HepG2 (cell line): ENCODE results near the gene PIM3. TPM values are rescaled to one million over a fixed set of nuclear protein-coding genes. Genes with fewer than 3 reads are reported as not detected.

Experiments used
- ATAD3A ChIP-seq: sonication (generic); formaldehyde crosslinking; IDR thresholded peaks from 2 replicates; pipeline ENCODE4 v1.4.0; 2020; ENCODE audit warnings: missing genetic modification reagents
- BRCA1 ChIP-seq: sonication (generic); formaldehyde crosslinking; IDR thresholded peaks from 2 replicates; pipeline ENCODE4 v1.4.0; 2020; ENCODE audit warnings: missing genetic modification reagents
- CBFB ChIP-seq: sonication (generic); formaldehyde crosslinking; IDR thresholded peaks from 2 replicates; pipeline ENCODE4 v1.4.0; 2020; ENCODE audit warnings: missing genetic modification reagents
- CC2D1A ChIP-seq: sonication (generic); formaldehyde crosslinking; IDR thresholded peaks from 2 replicates; pipeline ENCODE4 v1.8.1; 2023; ENCODE audit warnings: mild to moderate bottlenecking, missing genetic modification reagents
- CENPX ChIP-seq: sonication (generic); formaldehyde crosslinking; IDR thresholded peaks from 2 replicates; pipeline ENCODE4 v1.9.0; 2021; ENCODE audit warnings: mild to moderate bottlenecking, missing genetic modification reagents, moderate library complexity
- ERF ChIP-seq: IDR thresholded peaks from 2 replicates; pipeline ENCODE4 v1.6.1; 2018; ENCODE audit warnings: missing biosample characterization, missing genetic modification reagents
- FOSL2 ChIP-seq: sonication (generic); formaldehyde crosslinking; IDR thresholded peaks from 2 replicates; pipeline ENCODE4 v1.4.0; 2020; ENCODE audit warnings: missing genetic modification reagents
- IKZF4 ChIP-seq: sonication (generic); formaldehyde crosslinking; IDR thresholded peaks from 2 replicates; pipeline ENCODE4 v1.5.1; 2020; ENCODE audit warnings: borderline replicate concordance, mild to moderate bottlenecking, low read depth, missing genetic modification reagents; ENCODE audit errors: not compliant biosample characterization
- MTA3 ChIP-seq: sonication (generic); formaldehyde crosslinking; IDR thresholded peaks from 2 replicates; pipeline ENCODE4 v1.4.0; 2020; ENCODE audit warnings: missing genetic modification reagents
- NCOR1 ChIP-seq: fragments of 200-600 bp; sonication (generic); IDR thresholded peaks from 2 replicates; pipeline ENCODE4 v1.7.0; 2017; ENCODE audit warnings: antibody characterized with exemption, low read length, borderline replicate concordance
- POLR2AphosphoS5 ChIP-seq: IDR thresholded peaks from 2 replicates; pipeline ENCODE4 v1.6.1; 2012; ENCODE audit warnings: low read depth, low read length
- SETDB1 ChIP-seq: sonication (generic); formaldehyde crosslinking; IDR thresholded peaks from 2 replicates; pipeline ENCODE4 v1.5.1; 2020; ENCODE audit warnings: missing genetic modification reagents, mild to moderate bottlenecking, borderline replicate concordance
- SRSF1 ChIP-seq: fragments of 200-400 bp; formaldehyde crosslinking; optimal IDR thresholded peaks from 2 replicates; pipeline ENCODE3; 2017; ENCODE audit warnings: mild to moderate bottlenecking, low read depth, low read length, moderate library complexity
- ZNF136 ChIP-seq: sonication (generic); formaldehyde crosslinking; IDR thresholded peaks from 2 replicates; pipeline ENCODE4 v1.8.1; 2022; ENCODE audit warnings: low read depth, mild to moderate bottlenecking, moderate library complexity, missing genetic modification reagents
- ZNF160 ChIP-seq: sonication (generic); formaldehyde crosslinking; IDR thresholded peaks from 2 replicates; pipeline ENCODE4 v1.8.0; 2022; ENCODE audit warnings: mild to moderate bottlenecking, inconsistent platforms, missing genetic modification reagents
- ZNF3 ChIP-seq: IDR thresholded peaks from 2 replicates; pipeline ENCODE4 v1.7.0; 2017; ENCODE audit warnings: inconsistent platforms
- ZNF317 ChIP-seq: sonication (generic); formaldehyde crosslinking; IDR thresholded peaks from 2 replicates; pipeline ENCODE4 v1.5.0; 2020; ENCODE audit warnings: mild to moderate bottlenecking, missing genetic modification reagents
- ZNF484 ChIP-seq: sonication (generic); formaldehyde crosslinking; IDR thresholded peaks from 2 replicates; pipeline ENCODE4 v1.5.1; 2020; ENCODE audit warnings: mild to moderate bottlenecking, low read depth, missing genetic modification reagents, borderline replicate concordance
- ZNF564 ChIP-seq: sonication (generic); formaldehyde crosslinking; IDR thresholded peaks from 2 replicates; pipeline ENCODE4 v1.8.1; 2023; ENCODE audit warnings: mild to moderate bottlenecking, missing genetic modification reagents
- ZNF619 ChIP-seq: sonication (generic); formaldehyde crosslinking; IDR thresholded peaks from 2 replicates; pipeline ENCODE4 v1.4.0; 2020; ENCODE audit warnings: mild to moderate bottlenecking, missing genetic modification reagents
- ZNF781 ChIP-seq: sonication (generic); formaldehyde crosslinking; IDR thresholded peaks from 2 replicates; pipeline ENCODE4 v1.5.1; 2020; ENCODE audit warnings: borderline replicate concordance, mild to moderate bottlenecking, missing genetic modification reagents; ENCODE audit errors: not compliant biosample characterization
- ZSCAN25 ChIP-seq: sonication (generic); formaldehyde crosslinking; IDR thresholded peaks from 2 replicates; pipeline ENCODE4 v1.8.0; 2022; ENCODE audit warnings: mild to moderate bottlenecking, missing genetic modification reagents
- polyA plus RNA-seq, 8 experiments: library from polyadenylated mRNA; depleted of rRNA in 3 of 8; stranded (reverse) in 7 of 8; unstranded in 1 of 8; fragments of >200 nt; fragmentation: Illumina TruSeq in 4 of 8; extraction: Trizol in 4 of 8; gene quantifications; 2 replicates each; pipeline versions ENCODE4 v1.2.1 to v1.2.3, GENCODE V29; 2011 to 2016; ENCODE audit warnings: low read depth in 4 of 8, missing spikeins in 1 of 8, mixed read lengths in 1 of 8; ENCODE audit not compliant: insufficient read depth in 1 of 8
- total RNA-seq, 5 experiments: library from RNA; depleted of rRNA; stranded (reverse); fragments of >200 nt; fragmentation: Illumina TruSeq; extraction: Trizol; gene quantifications; 2 replicates each; pipeline ENCODE4 v1.2.3, GENCODE V29; 2016; ENCODE audit warnings: low read depth in 1 of 5
- TF ChIP-seq, protein P1 (sequence below): sonication (generic); formaldehyde crosslinking; IDR thresholded peaks from 2 replicates; pipeline ENCODE4 v1.8.0; 2022; ENCODE audit warnings: mild to moderate bottlenecking, missing genetic modification reagents, moderate library complexity
- TF ChIP-seq, protein P2 (sequence below): sonication (generic); formaldehyde crosslinking; IDR thresholded peaks from 2 replicates; pipeline ENCODE4 v1.8.0; 2022; ENCODE audit warnings: mild to moderate bottlenecking, missing genetic modification reagents, borderline replicate concordance
- TF ChIP-seq, protein P3 (sequence below): sonication (generic); formaldehyde crosslinking; IDR thresholded peaks from 2 replicates; pipeline ENCODE4; 2020; ENCODE audit warnings: missing genetic modification reagents, mild to moderate bottlenecking, borderline replicate concordance
- TF ChIP-seq, protein P4 (sequence below): fragments of 450-650 bp; IDR thresholded peaks from 2 replicates; pipeline ENCODE4 v1.6.1; 2017

Gene PIM3
- total and polyA plus RNA-seq, 2 of the 13 experiments (the other 11 are each of a cell fraction or from before 2014, with no cell fraction given), result 21.6 to 31.2 TPM

DNA sequence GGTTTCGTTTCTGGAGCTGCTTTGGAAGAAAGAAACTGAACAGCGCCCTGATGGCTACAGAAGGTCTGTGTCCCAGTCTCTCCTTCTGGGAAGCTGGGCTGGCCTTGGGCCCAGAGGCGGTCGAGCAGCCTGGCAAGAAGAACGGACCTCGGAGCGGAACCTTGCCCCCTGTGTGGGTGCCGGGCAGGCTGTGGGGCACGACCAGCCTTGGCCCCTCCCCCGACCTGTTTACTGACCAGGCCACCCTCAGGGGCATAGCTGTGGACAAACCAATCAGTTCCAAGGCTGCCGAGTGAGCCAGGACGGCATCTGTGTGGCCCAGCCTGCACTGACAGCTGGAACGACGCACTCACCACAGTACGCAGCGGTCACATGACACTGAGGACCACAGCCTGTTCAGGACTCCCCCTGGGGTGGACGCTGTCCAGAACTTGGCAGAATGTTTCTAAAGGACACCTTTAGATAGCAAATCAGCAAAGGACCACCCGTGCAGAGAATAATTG is 7.2 kb downstream of the PIM3 start (continued):
- TF ChIP-seq CC2D1A (CRISPR knock-in tag), result no peak
- TF ChIP-seq FOSL2 (CRISPR knock-in tag), result peak; percentile 66
- TF ChIP-seq ZNF484, result no peak
- TF ChIP-seq, protein P1, sequence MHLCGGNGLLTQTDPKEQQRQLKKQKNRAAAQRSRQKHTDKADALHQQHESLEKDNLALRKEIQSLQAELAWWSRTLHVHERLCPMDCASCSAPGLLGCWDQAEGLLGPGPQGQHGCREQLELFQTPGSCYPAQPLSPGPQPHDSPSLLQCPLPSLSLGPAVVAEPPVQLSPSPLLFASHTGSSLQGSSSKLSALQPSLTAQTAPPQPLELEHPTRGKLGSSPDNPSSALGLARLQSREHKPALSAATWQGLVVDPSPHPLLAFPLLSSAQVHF (CRISPR knock-in tag), result no peak
- TF ChIP-seq MTA3 (CRISPR knock-in tag), result no peak
- TF ChIP-seq ATAD3A (CRISPR knock-in tag), result no peak
- no peak for TF ChIP-seq SETDB1 (CRISPR knock-in tag)
- no peak for TF ChIP-seq BRCA1
- TF ChIP-seq, protein P2, sequence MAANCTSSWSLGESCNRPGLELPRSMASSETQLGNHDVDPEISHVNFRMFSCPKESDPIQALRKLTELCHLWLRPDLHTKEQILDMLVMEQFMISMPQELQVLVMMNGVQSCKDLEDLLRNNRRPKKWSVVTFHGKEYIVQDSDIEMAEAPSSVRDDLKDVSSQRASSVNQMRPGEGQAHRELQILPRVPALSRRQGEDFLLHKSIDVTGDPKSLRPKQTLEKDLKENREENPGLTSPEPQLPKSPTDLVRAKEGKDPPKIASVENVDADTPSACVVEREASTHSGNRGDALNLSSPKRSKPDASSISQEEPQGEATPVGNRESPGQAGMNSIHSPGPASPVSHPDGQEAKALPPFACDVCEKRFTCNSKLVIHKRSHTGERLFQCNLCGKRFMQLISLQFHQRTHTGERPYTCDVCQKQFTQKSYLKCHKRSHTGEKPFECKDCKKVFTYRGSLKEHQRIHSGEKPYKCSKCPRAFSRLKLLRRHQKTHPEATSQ (CRISPR knock-in tag), result no peak
- no peak for TF ChIP-seq ZNF136 (CRISPR knock-in tag)
- TF ChIP-seq IKZF4 (CRISPR knock-in tag), result no peak
- TF ChIP-seq ZSCAN25 (CRISPR knock-in tag), result peak; percentile 50; the same call in 1 of the 2 replicates
- no peak for TF ChIP-seq ZNF160 (CRISPR knock-in tag)
- no peak for TF ChIP-seq ERF
- no peak for TF ChIP-seq NCOR1
- TF ChIP-seq POLR2AphosphoS5, result 0 out of 2 replicates have a peak, but pooled peaks have one; percentile 22
- TF ChIP-seq, protein P3, sequence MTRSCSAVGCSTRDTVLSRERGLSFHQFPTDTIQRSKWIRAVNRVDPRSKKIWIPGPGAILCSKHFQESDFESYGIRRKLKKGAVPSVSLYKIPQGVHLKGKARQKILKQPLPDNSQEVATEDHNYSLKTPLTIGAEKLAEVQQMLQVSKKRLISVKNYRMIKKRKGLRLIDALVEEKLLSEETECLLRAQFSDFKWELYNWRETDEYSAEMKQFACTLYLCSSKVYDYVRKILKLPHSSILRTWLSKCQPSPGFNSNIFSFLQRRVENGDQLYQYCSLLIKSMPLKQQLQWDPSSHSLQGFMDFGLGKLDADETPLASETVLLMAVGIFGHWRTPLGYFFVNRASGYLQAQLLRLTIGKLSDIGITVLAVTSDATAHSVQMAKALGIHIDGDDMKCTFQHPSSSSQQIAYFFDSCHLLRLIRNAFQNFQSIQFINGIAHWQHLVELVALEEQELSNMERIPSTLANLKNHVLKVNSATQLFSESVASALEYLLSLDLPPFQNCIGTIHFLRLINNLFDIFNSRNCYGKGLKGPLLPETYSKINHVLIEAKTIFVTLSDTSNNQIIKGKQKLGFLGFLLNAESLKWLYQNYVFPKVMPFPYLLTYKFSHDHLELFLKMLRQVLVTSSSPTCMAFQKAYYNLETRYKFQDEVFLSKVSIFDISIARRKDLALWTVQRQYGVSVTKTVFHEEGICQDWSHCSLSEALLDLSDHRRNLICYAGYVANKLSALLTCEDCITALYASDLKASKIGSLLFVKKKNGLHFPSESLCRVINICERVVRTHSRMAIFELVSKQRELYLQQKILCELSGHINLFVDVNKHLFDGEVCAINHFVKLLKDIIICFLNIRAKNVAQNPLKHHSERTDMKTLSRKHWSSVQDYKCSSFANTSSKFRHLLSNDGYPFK (CRISPR knock-in tag), result no peak
- no peak for TF ChIP-seq ZNF564 (CRISPR knock-in tag)
- 0 out of 2 replicates have a peak, but pooled peaks have one; percentile 33 for TF ChIP-seq ZNF317 (CRISPR knock-in tag)
- no peak for TF ChIP-seq CBFB (CRISPR knock-in tag)
- TF ChIP-seq ZNF3 (CRISPR knock-in tag), result no peak
- TF ChIP-seq ZNF781 (CRISPR knock-in tag), result no peak
- no peak for TF ChIP-seq ZNF619 (CRISPR knock-in tag)
- TF ChIP-seq SRSF1, result no peak
- no peak for TF ChIP-seq CENPX
- TF ChIP-seq, protein P4, sequence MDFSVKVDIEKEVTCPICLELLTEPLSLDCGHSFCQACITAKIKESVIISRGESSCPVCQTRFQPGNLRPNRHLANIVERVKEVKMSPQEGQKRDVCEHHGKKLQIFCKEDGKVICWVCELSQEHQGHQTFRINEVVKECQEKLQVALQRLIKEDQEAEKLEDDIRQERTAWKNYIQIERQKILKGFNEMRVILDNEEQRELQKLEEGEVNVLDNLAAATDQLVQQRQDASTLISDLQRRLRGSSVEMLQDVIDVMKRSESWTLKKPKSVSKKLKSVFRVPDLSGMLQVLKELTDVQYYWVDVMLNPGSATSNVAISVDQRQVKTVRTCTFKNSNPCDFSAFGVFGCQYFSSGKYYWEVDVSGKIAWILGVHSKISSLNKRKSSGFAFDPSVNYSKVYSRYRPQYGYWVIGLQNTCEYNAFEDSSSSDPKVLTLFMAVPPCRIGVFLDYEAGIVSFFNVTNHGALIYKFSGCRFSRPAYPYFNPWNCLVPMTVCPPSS, result no peak
